Pancreas (tissue), 10 donors: Measurements from ENCODE around the gene ZBTB16. TPM values are rescaled to one million over a fixed set of nuclear protein-coding genes. Genes with fewer than 3 reads are reported as not detected.

Experiments used
- ATAC-seq, 4 donors: fragments of 200-7000 bp; cut with Tn5 transposase; one replicate each; pipeline versions ENCODE4 v1.8.0 to v1.9.1; 2020; ENCODE audit warnings: mild to moderate bottlenecking in 4 of 4, moderate library complexity in 4 of 4
- DNase-seq, 6 donors: peaks; one replicate each; pipeline ENCODE4 v3.0.0-alpha.2; 2020
- FAIRE-seq: peaks from 2 replicates; lab custom pipeline; 2012; peaks lifted over from hg19 to GRCh38; lab: Jason Lieb, UNC
- H3K27ac ChIP-seq, 4 donors: fragments of 200-600 bp; sonication (generic); 1 replicate in 3 of 4; 2 replicates in 1 of 4; pipeline versions ENCODE4 v1.5.0 to v1.8.0; 2020
- H3K27me3 ChIP-seq, 4 donors: fragments of 200-600 bp; one replicate each; pipeline ENCODE4 v1.8.0; 2021
- H3K36me3 ChIP-seq, 3 donors: fragments of 200-600 bp; sonication (generic) in 1 of 3; one replicate each; pipeline versions ENCODE4 v1.5.0 to v1.8.0; 2020 to 2021
- H3K4me1 ChIP-seq, 3 donors: fragments of 200-600 bp; one replicate each; pipeline ENCODE4 v1.8.0; 2021
- H3K4me3 ChIP-seq, 4 donors: fragments of 200-600 bp; sonication (generic) in 2 of 4; one replicate each; pipeline versions ENCODE4 v1.5.0 to v1.8.0; 2020 to 2021
- H3K9me3 ChIP-seq, 4 donors: fragments of 200-600 bp; one replicate each; pipeline ENCODE4 v1.8.0; 2021
- WGBS, 2 donors: extraction: QIAGEN DNeasy Blood & Tissue Kit; methylation state at CpG; one replicate each; pipeline ENCODE4 v1.1.7; 2013; 5-methylcytosine and 5-hydroxymethylcytosine counted together
- intact Hi-C, 3 donors: fragments of 100-400 bp; cut with DNase I; formaldehyde crosslinking; loops; one replicate each; pipeline versions ENCODE4 v1.11.1 to v1.14.2; 2022
- polyA plus RNA-seq, 2 donors: library from polyadenylated mRNA; stranded (reverse); fragments of 200-250 nt; gene quantifications; one replicate each; pipeline ENCODE4 v1.2.3, GENCODE V29; 2013
- total RNA-seq, 6 donors: library from RNA; stranded (reverse); fragmentation: NEBNext Ultra II Directional in 4 of 6; extraction: Animal tissue kit (Norgen Biotek cat#: 25700) in 4 of 6; gene quantifications; one replicate each; pipeline versions ENCODE4 v1.2.1 to v1.2.4, GENCODE V29; 2021 to 2023
- TF ChIP-seq, protein P1 (sequence below), 4 donors: fragments of 200-600 bp; sonication (generic) in 3 of 4; IDR thresholded peaks; one replicate each; pipeline versions ENCODE4 v1.5.0 to v1.8.0; 2021; ENCODE audit warnings: antibody characterized with exemption in 4 of 4
- donor health status: healthy with polysubstance abuse.
- donor health status: DM: no; HTN: no; CAD: no; lungs with moderate emphysema.
- donor health status: DM: no; HTN: no; CAD: no.
- donor health status: control.
- donor health status: control.
- donor health status: Bipolar disorder and iron deficiency.
- donor health status: DM: yes; HTN: yes; CAD: no.
- donor health status: DM: no; HTN: no; CAD: no.
- donor health status: DM: no; HTN: no; CAD: no.
- donor health status: DM: yes; HTN: yes; CAD: no.

ZBTB16 gene
- total and polyA plus RNA-seq, 8 donors = 8.1 to 76.4 (median 42.3) TPM

DNA sequence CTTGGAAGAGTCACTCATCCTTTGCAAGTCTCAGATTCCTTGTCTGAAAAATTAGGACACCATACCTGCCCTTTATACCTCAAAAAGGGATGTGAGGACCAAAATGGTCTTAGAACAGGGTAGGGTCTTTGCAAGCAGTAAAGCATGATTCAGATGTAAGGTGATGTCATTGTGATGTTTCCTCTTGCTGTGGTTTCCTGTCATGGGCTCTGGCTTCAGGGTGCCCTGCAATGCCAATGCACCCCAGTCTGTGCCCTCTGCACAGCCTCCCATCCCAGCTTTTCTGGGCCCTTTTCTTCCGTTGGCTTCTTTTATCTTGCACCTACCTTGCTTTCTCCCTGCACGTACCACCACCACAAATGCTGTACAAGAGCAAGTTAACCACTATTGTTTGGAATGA, 148.9 kb downstream of the ZBTB16 start:
- WGBS, 2 donors = 90 to 98% methylated on average over 2 of the region's 2 CpGs
- no peak overlapping the region for H3K27ac ChIP-seq
- intact Hi-C loops = no loop called here
- DNase-seq (no peak), FAIRE-seq (no peak), ATAC-seq (no peak)
- H3K36me3 ChIP-seq = no peaks in the 10 kb centered on the region
- no peak overlapping the region for H3K4me3 ChIP-seq
- H3K9me3 ChIP-seq = no peaks in the 10 kb centered on the region
- H3K27me3 ChIP-seq = no peaks in the 10 kb centered on the region
- TF ChIP-seq, protein P1, sequence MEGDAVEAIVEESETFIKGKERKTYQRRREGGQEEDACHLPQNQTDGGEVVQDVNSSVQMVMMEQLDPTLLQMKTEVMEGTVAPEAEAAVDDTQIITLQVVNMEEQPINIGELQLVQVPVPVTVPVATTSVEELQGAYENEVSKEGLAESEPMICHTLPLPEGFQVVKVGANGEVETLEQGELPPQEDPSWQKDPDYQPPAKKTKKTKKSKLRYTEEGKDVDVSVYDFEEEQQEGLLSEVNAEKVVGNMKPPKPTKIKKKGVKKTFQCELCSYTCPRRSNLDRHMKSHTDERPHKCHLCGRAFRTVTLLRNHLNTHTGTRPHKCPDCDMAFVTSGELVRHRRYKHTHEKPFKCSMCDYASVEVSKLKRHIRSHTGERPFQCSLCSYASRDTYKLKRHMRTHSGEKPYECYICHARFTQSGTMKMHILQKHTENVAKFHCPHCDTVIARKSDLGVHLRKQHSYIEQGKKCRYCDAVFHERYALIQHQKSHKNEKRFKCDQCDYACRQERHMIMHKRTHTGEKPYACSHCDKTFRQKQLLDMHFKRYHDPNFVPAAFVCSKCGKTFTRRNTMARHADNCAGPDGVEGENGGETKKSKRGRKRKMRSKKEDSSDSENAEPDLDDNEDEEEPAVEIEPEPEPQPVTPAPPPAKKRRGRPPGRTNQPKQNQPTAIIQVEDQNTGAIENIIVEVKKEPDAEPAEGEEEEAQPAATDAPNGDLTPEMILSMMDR (IDR thresholded peaks at IDR 0.05) = no peak
- H3K4me1 ChIP-seq = peaks cover 9 to 16% (median 12%) of the 10 kb centered on the region in 3 donors

DNA sequence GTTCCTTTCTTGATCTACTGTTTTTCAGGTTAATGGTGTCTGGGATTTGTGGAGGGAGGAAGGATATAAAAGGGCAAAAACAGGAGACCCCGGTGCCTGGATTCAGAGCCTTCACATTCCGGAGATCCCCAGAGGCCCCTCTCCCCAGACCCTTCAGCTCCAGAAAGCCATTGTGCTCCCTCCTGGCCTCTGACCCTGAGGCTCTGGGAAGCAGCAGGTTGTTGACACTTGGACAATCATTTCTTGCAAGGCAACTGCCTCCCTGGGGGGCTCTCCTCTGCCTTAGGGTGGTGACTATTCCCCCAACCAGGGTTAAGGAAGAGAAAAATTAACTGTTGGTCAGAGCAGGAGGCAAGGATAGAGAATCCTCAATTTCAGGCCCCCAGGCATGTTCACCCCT, 149.8 kb downstream of the ZBTB16 start:
- ATAC-seq (peak in 1 of 4 donors; percentile 7), DNase-seq (no peak), FAIRE-seq (no peak)
- intact Hi-C loops = no loop called here
- Histone ChIP-seq H3K27ac (peak overlapping the region in 3 of 4 donors; percentile 4 to 48 (median 35)), H3K4me1 (peaks cover 9 to 16% (median 12%) of the 10 kb centered on the region in 3 donors), H3K9me3 (no peaks in the 10 kb centered on the region), H3K4me3 (no peak overlapping the region), H3K27me3 (no peaks in the 10 kb centered on the region), H3K36me3 (no peaks in the 10 kb centered on the region)
- WGBS, 2 donors = 65 to 76% methylated on average over 2 of the region's 2 CpGs
- TF ChIP-seq, protein P1 (IDR thresholded peaks at IDR 0.05) = no peak

DNA sequence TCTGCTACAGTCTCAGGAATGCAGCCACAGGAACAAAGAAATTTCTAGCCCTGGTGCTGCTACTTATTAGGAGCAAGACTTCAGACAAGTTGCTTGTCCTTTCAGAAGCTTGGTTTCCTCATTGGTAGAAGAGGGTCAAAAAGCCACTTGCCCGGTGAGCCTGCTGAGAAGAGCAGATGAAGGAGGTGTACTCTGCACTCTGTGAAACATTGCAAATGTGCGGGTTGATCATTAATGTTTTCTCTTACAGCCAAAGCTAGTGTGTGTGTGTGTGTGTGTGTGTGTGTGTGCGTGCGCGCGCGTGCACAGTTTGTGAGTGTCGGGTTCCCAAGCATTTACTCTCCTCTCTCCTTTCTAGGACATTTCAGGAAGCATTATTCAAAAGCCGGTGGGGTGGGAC, 150.4 kb downstream of the ZBTB16 start:
- H3K4me3 ChIP-seq = no peak overlapping the region
- H3K9me3 ChIP-seq = no peaks in the 10 kb centered on the region
- intact Hi-C loops = no loop called here
- H3K27me3 ChIP-seq = no peaks in the 10 kb centered on the region
- DNase-seq = peak in 3 of 6 donors; percentile 20 to 50 (median 36)
- H3K4me1 ChIP-seq = peaks cover 9 to 16% (median 12%) of the 10 kb centered on the region in 3 donors
- H3K36me3 ChIP-seq = no peaks in the 10 kb centered on the region
- TF ChIP-seq, protein P1 (IDR thresholded peaks at IDR 0.05) = no peak
- peak overlapping the region in 3 of 4 donors; percentile 4 to 48 (median 35) for H3K27ac ChIP-seq
- 22 to 26% methylated on average over 9 of the region's 9 CpGs for WGBS, 2 donors
- ATAC-seq = peak; percentile 64 to 95 (median 84)
- FAIRE-seq = no peak

DNA sequence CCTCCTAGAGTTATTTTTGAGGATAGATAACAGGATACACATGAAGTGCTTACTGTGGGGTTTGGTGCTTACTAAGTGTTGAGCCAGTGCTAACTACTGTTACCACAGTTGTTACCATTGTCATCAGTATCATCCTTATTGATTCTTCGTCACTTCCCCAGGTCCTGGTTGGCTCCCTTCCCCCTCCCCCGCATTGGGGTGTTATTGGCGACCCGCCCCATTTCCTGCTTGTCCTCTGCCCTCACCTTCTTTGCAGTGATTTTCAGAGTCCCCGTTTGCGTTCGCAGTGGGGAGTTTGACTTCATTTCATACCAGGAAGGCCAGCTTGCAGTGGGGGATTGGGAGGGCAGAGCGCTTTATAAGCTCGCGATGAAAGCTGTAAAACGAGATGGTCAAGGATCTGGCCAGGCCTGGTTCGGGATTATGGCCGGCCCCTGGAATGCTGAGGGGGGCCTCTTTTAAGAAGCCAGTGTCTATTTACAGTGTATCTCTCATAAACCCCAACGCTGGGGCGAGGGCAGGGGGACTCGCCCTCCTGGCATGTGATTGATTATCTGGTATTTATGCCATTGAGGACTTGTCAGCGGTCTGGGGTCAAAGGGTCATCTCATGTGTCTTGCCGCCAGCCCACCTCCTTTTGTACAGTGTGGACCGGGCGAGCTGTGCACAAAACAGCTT, 152.1 kb downstream of the ZBTB16 start:
- H3K4me1 ChIP-seq = peaks cover 12 to 24% (median 20%) of the 10 kb centered on the region in 3 donors
- 87 to 93% methylated on average over 19 to 20 of the region's 20 CpGs for WGBS, 2 donors
- no peak for ATAC-seq
- DNase-seq = no peak
- intact Hi-C loops = no loop called here
- no peaks in the 10 kb centered on the region for H3K36me3 ChIP-seq
- H3K27ac ChIP-seq = no peak overlapping the region
- TF ChIP-seq, protein P1 (IDR thresholded peaks at IDR 0.05) = no peak
- H3K9me3 ChIP-seq = no peaks in the 10 kb centered on the region
- no peak overlapping the region for H3K4me3 ChIP-seq
- no peak for FAIRE-seq
- H3K27me3 ChIP-seq = no peaks in the 10 kb centered on the region

DNA sequence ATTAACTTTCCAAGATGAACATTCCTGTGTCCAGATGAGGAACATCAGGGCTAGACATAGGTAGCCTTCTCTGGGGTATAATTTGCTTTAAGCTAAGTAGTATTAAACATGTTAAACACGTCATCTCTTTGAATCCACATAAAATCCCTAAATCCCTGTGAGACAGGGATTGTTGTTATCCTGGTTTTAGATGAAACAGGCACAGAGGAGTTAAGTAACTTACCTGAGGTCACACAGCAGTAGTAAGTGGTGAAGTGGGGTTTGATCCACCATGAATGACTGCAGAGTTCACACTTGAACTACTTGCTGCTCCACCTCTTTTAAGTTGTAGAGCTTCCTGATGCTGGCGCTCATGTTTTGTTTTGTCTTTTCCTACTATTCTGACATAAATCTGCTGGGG, 154.1 kb downstream of the ZBTB16 start:
- TF ChIP-seq, protein P1 (IDR thresholded peaks at IDR 0.05) = no peak
- Histone ChIP-seq H3K4me1 (peaks cover 12 to 24% (median 20%) of the 10 kb centered on the region in 3 donors), H3K27ac (no peak overlapping the region), H3K36me3 (no peaks in the 10 kb centered on the region), H3K9me3 (no peaks in the 10 kb centered on the region), H3K4me3 (no peak overlapping the region), H3K27me3 (no peaks in the 10 kb centered on the region)
- FAIRE-seq (no peak), ATAC-seq (no peak), DNase-seq (no peak)
- intact Hi-C loops = no loop called here
- WGBS, 2 donors = 88 to 92% methylated on average over 2 of the region's 2 CpGs
